Astrocyte (in vitro differentiated cells and primary cell): ENCODE data around the gene ARL4C.

ENCODE experiments used
- CTCF ChIP-seq: IDR thresholded peaks from 2 replicates; pipeline ENCODE4 v1.5.1; 2011; ENCODE audit warnings: low read depth, mild to moderate bottlenecking, inconsistent platforms, low read length, moderate library complexity; ENCODE audit not compliant: insufficient read depth
- EZH2 ChIP-seq: IDR thresholded peaks from 2 replicates; pipeline ENCODE4 v1.6.1; 2012; ENCODE audit warnings: mild to moderate bottlenecking, low read length, inconsistent platforms; ENCODE audit not compliant: insufficient read depth

GRCh38 chr2:234472155-234472554 is 24.7 kb downstream of the ARL4C start:
- TF ChIP-seq EZH2 = no peak
- TF ChIP-seq CTCF = no peak
